Smooth muscle cell (in vitro differentiated cells): ENCODE results near the gene HTR3E. TPM values are rescaled to one million over a fixed set of nuclear protein-coding genes. Genes with fewer than 3 reads are reported as not detected.
"Not testable (repeated sequence)": the region's sequence is repeated elsewhere in the genome, so short reads cannot be mapped to it uniquely, and the experiment has no call there.

Experiments
- DNase-seq: peaks from one replicate; lab custom pipeline; 2025; ENCODE audit not compliant: unreplicated experiment; lab: John Stamatoyannopoulos, UW
- H2AFZ ChIP-seq: fragments of 200-600 bp; sonication (generic); 2 replicates; pipeline ENCODE4 v1.6.0; 2016; ENCODE audit warnings: antibody characterized with exemption, low read depth, mild to moderate bottlenecking
- H3F3A ChIP-seq: fragments of 200-600 bp; sonication (generic); 2 replicates; pipeline ENCODE4 v1.6.0; 2017; ENCODE audit warnings: antibody characterized with exemption, low read depth
- H3K27ac ChIP-seq: fragments of 200-600 bp; sonication (generic); 2 replicates; pipeline ENCODE4 v1.5.1; 2016; ENCODE audit warnings: low read depth, mild to moderate bottlenecking
- H3K27me3 ChIP-seq: fragments of 200-600 bp; sonication (generic); 2 replicates; pipeline ENCODE4 v1.6.1; 2016; ENCODE audit warnings: low read depth, mild to moderate bottlenecking
- H3K36me3 ChIP-seq: fragments of 200-600 bp; sonication (generic); 2 replicates; pipeline ENCODE4 v1.5.1; 2016; ENCODE audit warnings: low read depth
- H3K4me1 ChIP-seq: fragments of 200-600 bp; sonication (generic); 2 replicates; pipeline ENCODE4 v1.5.1; 2016; ENCODE audit warnings: low read depth
- H3K4me2 ChIP-seq: fragments of 200-600 bp; sonication (generic); 2 replicates; pipeline ENCODE4 v1.6.0; 2016; ENCODE audit warnings: mild to moderate bottlenecking
- H3K4me3 ChIP-seq: fragments of 200-600 bp; sonication (generic); 2 replicates; pipeline ENCODE4 v1.5.1; 2016; ENCODE audit warnings: mild to moderate bottlenecking
- H3K79me2 ChIP-seq: fragments of 200-600 bp; sonication (generic); 2 replicates; pipeline ENCODE4 v1.6.0; 2016; ENCODE audit warnings: low read depth, mild to moderate bottlenecking
- H3K9ac ChIP-seq: fragments of 200-600 bp; sonication (generic); 2 replicates; pipeline ENCODE4 v1.6.0; 2016; ENCODE audit warnings: low read depth
- H3K9me3 ChIP-seq: fragments of 200-600 bp; sonication (generic); replicated peaks from 2 replicates; pipeline ENCODE4 v1.5.1; 2016; ENCODE audit warnings: low read depth
- H4K20me1 ChIP-seq: fragments of 200-600 bp; sonication (generic); 2 replicates; pipeline ENCODE4 v1.6.0; 2016; ENCODE audit warnings: low read depth
- WGBS: methylation state at CpG from one replicate; pipeline ENCODE4 v1.1.7; 2016; ENCODE audit warnings: low lambda C conversion rate; 5-methylcytosine and 5-hydroxymethylcytosine counted together
- polyA plus RNA-seq: library from polyadenylated mRNA; unstranded; fragments of >200 nt; fragmentation: Nextera tagmentation; extraction: Ambion mirVana; gene quantifications from 2 replicates; pipeline ENCODE4 v1.2.1, GENCODE V29; 2016
- total RNA-seq: library from RNA; depleted of rRNA; stranded (reverse); fragments of >200 nt; gene quantifications from 2 replicates; pipeline ENCODE4 v1.2.3, GENCODE V29; 2014
- TF ChIP-seq, protein P1 (sequence below): fragments of 200-600 bp; sonication (generic); IDR thresholded peaks from 2 replicates; pipeline ENCODE4 v1.5.1; 2017; ENCODE audit warnings: borderline replicate concordance, mild to moderate bottlenecking, antibody characterized with exemption; ENCODE audit not compliant: insufficient read depth, poor library complexity, severe bottlenecking

The HTR3E gene
- total and polyA plus RNA-seq, 2 experiments from 2014 or later = not detected

DNA sequence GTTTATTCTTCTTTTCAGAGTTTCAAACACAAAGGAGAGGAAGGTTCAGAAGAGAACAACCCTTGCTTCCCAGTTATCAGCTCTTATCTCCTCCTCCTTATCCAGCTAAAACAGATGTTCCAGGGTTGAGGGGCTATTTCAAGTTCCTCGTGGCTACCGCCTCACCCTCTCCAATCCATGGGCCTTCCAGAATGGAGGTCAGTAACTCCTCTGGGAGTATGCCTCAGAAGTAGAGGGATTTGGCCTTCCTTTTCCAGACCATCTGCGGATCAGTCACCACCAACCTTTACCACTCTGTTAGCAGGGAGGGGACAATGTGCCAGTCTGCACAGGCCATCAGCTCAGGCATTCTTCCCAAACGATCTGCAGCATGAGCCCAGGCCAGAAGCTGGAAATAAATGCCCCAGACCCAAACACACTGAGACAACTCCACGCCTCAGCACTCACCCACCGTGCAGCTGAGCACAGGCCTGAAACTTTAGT, 29.2 kb upstream of the HTR3E start:
- H3K9ac ChIP-seq = no peak overlapping the region
- no peaks in the 10 kb centered on the region for H4K20me1 ChIP-seq
- H3K4me2 ChIP-seq = no peak overlapping the region
- H3K79me2 ChIP-seq = no peaks in the 10 kb centered on the region
- no peak overlapping the region for H3K4me3 ChIP-seq
- no peaks in the 10 kb centered on the region for H3F3A ChIP-seq
- H3K9me3 ChIP-seq = no peaks in the 10 kb centered on the region
- H3K4me1 ChIP-seq = no peaks in the 10 kb centered on the region
- 76% methylated on average over 6 of the region's 6 CpGs for WGBS
- no peak overlapping the region for H2AFZ ChIP-seq
- H3K36me3 ChIP-seq = no peaks in the 10 kb centered on the region
- no peak overlapping the region for H3K27ac ChIP-seq
- TF ChIP-seq, protein P1, sequence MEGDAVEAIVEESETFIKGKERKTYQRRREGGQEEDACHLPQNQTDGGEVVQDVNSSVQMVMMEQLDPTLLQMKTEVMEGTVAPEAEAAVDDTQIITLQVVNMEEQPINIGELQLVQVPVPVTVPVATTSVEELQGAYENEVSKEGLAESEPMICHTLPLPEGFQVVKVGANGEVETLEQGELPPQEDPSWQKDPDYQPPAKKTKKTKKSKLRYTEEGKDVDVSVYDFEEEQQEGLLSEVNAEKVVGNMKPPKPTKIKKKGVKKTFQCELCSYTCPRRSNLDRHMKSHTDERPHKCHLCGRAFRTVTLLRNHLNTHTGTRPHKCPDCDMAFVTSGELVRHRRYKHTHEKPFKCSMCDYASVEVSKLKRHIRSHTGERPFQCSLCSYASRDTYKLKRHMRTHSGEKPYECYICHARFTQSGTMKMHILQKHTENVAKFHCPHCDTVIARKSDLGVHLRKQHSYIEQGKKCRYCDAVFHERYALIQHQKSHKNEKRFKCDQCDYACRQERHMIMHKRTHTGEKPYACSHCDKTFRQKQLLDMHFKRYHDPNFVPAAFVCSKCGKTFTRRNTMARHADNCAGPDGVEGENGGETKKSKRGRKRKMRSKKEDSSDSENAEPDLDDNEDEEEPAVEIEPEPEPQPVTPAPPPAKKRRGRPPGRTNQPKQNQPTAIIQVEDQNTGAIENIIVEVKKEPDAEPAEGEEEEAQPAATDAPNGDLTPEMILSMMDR = no peak
- DNase-seq = no peak
- no peaks in the 10 kb centered on the region for H3K27me3 ChIP-seq

DNA sequence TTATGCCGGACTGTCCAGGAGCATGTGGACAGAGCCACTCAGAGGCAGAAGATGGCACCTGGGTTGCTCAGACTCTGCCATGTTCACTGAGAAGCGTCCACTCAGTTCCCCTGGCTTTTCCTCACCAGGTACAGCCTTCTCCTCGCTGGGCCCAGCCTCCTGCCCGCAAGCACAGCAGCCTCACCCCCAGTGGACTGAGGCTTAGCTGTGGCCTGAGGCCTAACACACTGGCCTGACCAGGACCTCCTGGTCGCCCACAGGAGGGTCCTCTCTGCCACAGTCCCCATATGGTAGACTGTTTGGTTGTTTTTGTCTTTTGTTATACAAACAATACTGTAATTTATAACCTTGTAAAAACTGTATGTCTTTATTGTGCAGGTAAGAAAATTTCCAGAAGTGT, 28.5 kb upstream of the HTR3E start:
- H3F3A ChIP-seq = no peaks in the 10 kb centered on the region
- no peak overlapping the region for H3K27ac ChIP-seq
- H4K20me1 ChIP-seq = no peaks in the 10 kb centered on the region
- H3K36me3 ChIP-seq = no peaks in the 10 kb centered on the region
- H3K4me2 ChIP-seq = no peak overlapping the region
- H3K4me1 ChIP-seq = no peaks in the 10 kb centered on the region
- no peak for DNase-seq
- WGBS = 96% methylated on average over 5 of the region's 5 CpGs
- H3K79me2 ChIP-seq = no peaks in the 10 kb centered on the region
- no peaks in the 10 kb centered on the region for H3K27me3 ChIP-seq
- TF ChIP-seq, protein P1 = no peak
- no peak overlapping the region for H2AFZ ChIP-seq
- no peak overlapping the region for H3K9ac ChIP-seq
- H3K4me3 ChIP-seq = no peak overlapping the region
- no peaks in the 10 kb centered on the region for H3K9me3 ChIP-seq

DNA sequence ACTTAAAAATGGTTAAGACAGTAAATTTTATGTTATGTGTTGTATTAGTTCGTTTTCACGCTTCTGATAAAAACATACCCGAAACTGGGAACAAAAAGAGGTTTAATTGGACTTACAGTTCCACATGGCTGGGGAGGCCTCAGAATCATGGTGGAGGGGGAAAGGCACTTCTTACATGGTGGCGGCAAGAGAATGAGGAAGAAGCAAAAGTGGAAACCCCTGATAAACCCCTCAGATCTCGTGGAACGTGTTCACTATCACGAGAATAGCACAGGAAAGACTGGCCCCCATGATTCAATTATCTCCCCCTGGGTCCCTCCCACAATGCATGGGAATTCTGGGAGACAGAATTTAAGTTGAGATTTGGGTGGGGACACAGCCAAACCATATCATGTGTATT, 25.7 kb upstream of the HTR3E start:
- not testable (repeated sequence) for H3K4me2 ChIP-seq, H3K4me3 ChIP-seq, H3K27ac ChIP-seq, H3F3A ChIP-seq, H3K9me3 ChIP-seq, H3K9ac ChIP-seq, DNase-seq, H3K27me3 ChIP-seq, H2AFZ ChIP-seq, H3K36me3 ChIP-seq, H3K79me2 ChIP-seq, H3K4me1 ChIP-seq, H4K20me1 ChIP-seq
- WGBS = 96% methylated on average over 7 of the region's 7 CpGs

DNA sequence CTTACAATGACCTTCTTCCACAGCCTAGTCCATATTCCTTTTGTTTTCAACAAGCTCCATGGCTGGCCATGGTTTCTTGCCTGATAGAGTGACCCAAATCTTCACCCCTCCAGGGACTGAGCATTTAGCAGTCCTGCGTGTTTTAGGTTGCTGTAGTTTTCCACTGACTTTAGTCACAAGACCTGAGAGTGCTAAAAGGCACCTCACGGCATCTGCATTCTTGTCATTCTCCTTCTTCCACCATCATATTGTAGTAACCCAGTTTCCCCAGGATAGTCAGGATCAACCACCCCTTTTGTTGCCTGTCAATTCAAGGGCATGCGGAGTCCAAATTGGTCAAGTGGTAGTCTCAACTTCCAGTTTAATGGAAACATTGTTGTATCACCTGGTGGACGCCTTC, 23.2 kb upstream of the HTR3E start:
- H2AFZ ChIP-seq = no peak overlapping the region
- H3K4me3 ChIP-seq = no peak overlapping the region
- H3K9ac ChIP-seq = no peak overlapping the region
- no peaks in the 10 kb centered on the region for H3K9me3 ChIP-seq
- WGBS = 80% methylated on average over 4 of the region's 4 CpGs
- no peaks in the 10 kb centered on the region for H3K27me3 ChIP-seq
- no peaks in the 10 kb centered on the region for H3K36me3 ChIP-seq
- no peaks in the 10 kb centered on the region for H3K79me2 ChIP-seq
- no peak for DNase-seq
- no peak overlapping the region for H3K4me2 ChIP-seq
- no peak overlapping the region for H3K27ac ChIP-seq
- H3F3A ChIP-seq = no peaks in the 10 kb centered on the region
- no peaks in the 10 kb centered on the region for H3K4me1 ChIP-seq
- no peaks in the 10 kb centered on the region for H4K20me1 ChIP-seq
- TF ChIP-seq, protein P1 = no peak
